Hepatocyte (in vitro differentiated cells): ENCODE measurements around the gene NMRK1.

ENCODE experiments used
- CTCF ChIP-seq: fragments of 200-600 bp; sonication (generic); IDR thresholded peaks from 2 replicates; pipeline ENCODE4 v1.5.1; 2016; ENCODE audit warnings: antibody characterized with exemption, mild to moderate bottlenecking; ENCODE audit not compliant: poor library complexity
- EZH2 ChIP-seq: fragments of 200-600 bp; sonication (generic); IDR thresholded peaks from 2 replicates; pipeline ENCODE4 v1.6.1; 2016; ENCODE audit warnings: antibody characterized with exemption, mild to moderate bottlenecking, borderline replicate concordance

- no peak for TF ChIP-seq EZH2
- no peak for TF ChIP-seq CTCF
Observed at GRCh38 chr9:75105019-75105540, 17.1 kb upstream of the NMRK1 start.
